GM12878 (cell line): ENCODE data around the gene ESYT3.
"Not testable (repeated sequence)": the region's sequence is repeated elsewhere in the genome, so short reads cannot be mapped to it uniquely, and the experiment has no call there.

Experiments
- ASH2L ChIP-seq: fragments of 300-600, 200-600 bp; sonication (generic); IDR thresholded peaks from 2 replicates; pipeline ENCODE4 v1.6.1; 2017; ENCODE audit warnings: low read depth, mild to moderate bottlenecking, borderline replicate concordance
- CHD4 ChIP-seq: fragments of 200-600 bp; sonication (generic); IDR thresholded peaks from 2 replicates; pipeline ENCODE4 v1.6.1; 2016; ENCODE audit warnings: mild to moderate bottlenecking
- CTCF ChIP-seq, 3 experiments: IDR thresholded peaks in 2 of 3; conservative IDR thresholded peaks in 1 of 3; 2 replicates each; pipeline ENCODE4 v1.5.1; 2011; ENCODE audit warnings: low read depth in 3 of 3, low read length in 3 of 3, mild to moderate bottlenecking in 3 of 3, control low read depth in 2 of 3, moderate library complexity in 2 of 3, inconsistent platforms in 1 of 3, mixed read lengths in 1 of 3; ENCODE audit not compliant: control insufficient read depth in 2 of 3, insufficient read depth in 1 of 3; ENCODE audit errors: extremely low read depth in 1 of 3
- EP300 ChIP-seq, 2 experiments: fragments of 150-350 bp in 1 of 2; IDR thresholded peaks; 2 replicates each; pipeline ENCODE4 v1.6.1; 2011 to 2012; ENCODE audit warnings: low read depth in 2 of 2, low read length in 2 of 2, borderline replicate concordance in 1 of 2, improper control_type of control experiment in 1 of 2, inconsistent platforms in 1 of 2; ENCODE audit not compliant: control insufficient read depth in 1 of 2
- EZH2 ChIP-seq: IDR thresholded peaks from 2 replicates; pipeline ENCODE4 v1.6.1; 2012; ENCODE audit warnings: low read depth, mild to moderate bottlenecking, control low read depth, inconsistent platforms, low read length, borderline replicate concordance; ENCODE audit not compliant: control insufficient read depth
- KAT2A ChIP-seq: conservative IDR thresholded peaks from 2 replicates; pipeline ENCODE4 v1.6.1; 2011; ENCODE audit warnings: low read depth, low read length; ENCODE audit not compliant: control insufficient read depth
- NRF1 ChIP-seq: conservative IDR thresholded peaks from 2 replicates; pipeline ENCODE4 v1.6.1; 2011; ENCODE audit warnings: mild to moderate bottlenecking, low read depth, low read length, improper control_type of control experiment
- POLR2AphosphoS2 ChIP-seq: IDR thresholded peaks from 2 replicates; pipeline ENCODE4 v1.6.1; 2011; ENCODE audit warnings: low read depth, mild to moderate bottlenecking, low read length, improper control_type of control experiment, moderate library complexity
- POLR2AphosphoS5 ChIP-seq: IDR thresholded peaks from 2 replicates; pipeline ENCODE4 v1.6.1; 2011; ENCODE audit warnings: mild to moderate bottlenecking, low read length, inconsistent platforms
- ZBTB33 ChIP-seq: fragments of 450-650 bp; IDR thresholded peaks from 2 replicates; pipeline ENCODE4 v1.6.1; 2017; ENCODE audit warnings: mild to moderate bottlenecking
- ZNF207 ChIP-seq: fragments of 450-650 bp; IDR thresholded peaks from 2 replicates; pipeline ENCODE4 v1.6.1; 2014; ENCODE audit warnings: antibody characterized with exemption, mild to moderate bottlenecking, borderline replicate concordance
- TF ChIP-seq, protein P1 (sequence below): fragments of 450-650 bp; IDR thresholded peaks from 2 replicates; pipeline ENCODE4 v1.6.1; 2016; ENCODE audit warnings: mild to moderate bottlenecking, moderate library complexity, borderline replicate concordance

- TF ChIP-seq ZBTB33; CTCF (IDR thresholded peaks at IDR 0.05 in 2 of 3, conservative IDR thresholded peaks at IDR 0.05 in 1 of 3; ENCODE audit: control insufficient read depth in 2 of 3, extremely low read depth in 1 of 3, insufficient read depth in 1 of 3, low read depth in 3 of 3, low read length in 3 of 3); ZNF207; EP300 (IDR thresholded peaks at IDR 0.05; ENCODE audit: borderline replicate concordance in 1 of 2, control insufficient read depth in 1 of 2, low read depth in 2 of 2, low read length in 2 of 2); NRF1; KAT2A; POLR2AphosphoS2; POLR2AphosphoS5; EZH2; CHD4; ASH2L: not testable (repeated sequence)
- TF ChIP-seq, protein P1, sequence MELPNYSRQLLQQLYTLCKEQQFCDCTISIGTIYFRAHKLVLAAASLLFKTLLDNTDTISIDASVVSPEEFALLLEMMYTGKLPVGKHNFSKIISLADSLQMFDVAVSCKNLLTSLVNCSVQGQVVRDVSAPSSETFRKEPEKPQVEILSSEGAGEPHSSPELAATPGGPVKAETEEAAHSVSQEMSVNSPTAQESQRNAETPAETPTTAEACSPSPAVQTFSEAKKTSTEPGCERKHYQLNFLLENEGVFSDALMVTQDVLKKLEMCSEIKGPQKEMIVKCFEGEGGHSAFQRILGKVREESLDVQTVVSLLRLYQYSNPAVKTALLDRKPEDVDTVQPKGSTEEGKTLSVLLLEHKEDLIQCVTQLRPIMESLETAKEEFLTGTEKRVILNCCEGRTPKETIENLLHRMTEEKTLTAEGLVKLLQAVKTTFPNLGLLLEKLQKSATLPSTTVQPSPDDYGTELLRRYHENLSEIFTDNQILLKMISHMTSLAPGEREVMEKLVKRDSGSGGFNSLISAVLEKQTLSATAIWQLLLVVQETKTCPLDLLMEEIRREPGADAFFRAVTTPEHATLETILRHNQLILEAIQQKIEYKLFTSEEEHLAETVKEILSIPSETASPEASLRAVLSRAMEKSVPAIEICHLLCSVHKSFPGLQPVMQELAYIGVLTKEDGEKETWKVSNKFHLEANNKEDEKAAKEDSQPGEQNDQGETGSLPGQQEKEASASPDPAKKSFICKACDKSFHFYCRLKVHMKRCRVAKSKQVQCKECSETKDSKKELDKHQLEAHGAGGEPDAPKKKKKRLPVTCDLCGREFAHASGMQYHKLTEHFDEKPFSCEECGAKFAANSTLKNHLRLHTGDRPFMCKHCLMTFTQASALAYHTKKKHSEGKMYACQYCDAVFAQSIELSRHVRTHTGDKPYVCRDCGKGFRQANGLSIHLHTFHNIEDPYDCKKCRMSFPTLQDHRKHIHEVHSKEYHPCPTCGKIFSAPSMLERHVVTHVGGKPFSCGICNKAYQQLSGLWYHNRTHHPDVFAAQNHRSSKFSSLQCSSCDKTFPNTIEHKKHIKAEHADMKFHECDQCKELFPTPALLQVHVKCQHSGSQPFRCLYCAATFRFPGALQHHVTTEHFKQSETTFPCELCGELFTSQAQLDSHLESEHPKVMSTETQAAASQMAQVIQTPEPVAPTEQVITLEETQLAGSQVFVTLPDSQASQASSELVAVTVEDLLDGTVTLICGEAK: not testable (repeated sequence)
These were observed 50.3 kb downstream of the ESYT3 start for GRCh38 chr3:138484672-138485071.
